NB4 (cell line): ENCODE measurements around the gene TMEM253.

Source experiments
- DNase-seq: peaks from one replicate; pipeline ENCODE4 v3.0.0; 2010; ENCODE audit warnings: low read depth
- H3K4me3 ChIP-seq: one replicate; pipeline ENCODE4 v1.5.1; 2011; ENCODE audit warnings: mild to moderate bottlenecking, low read depth, low read length, moderate library complexity
- MYC ChIP-seq: IDR thresholded peaks from 2 replicates; pipeline ENCODE4 v1.6.1; 2011; ENCODE audit warnings: low read depth, low read length
- POLR2A ChIP-seq: IDR thresholded peaks from 2 replicates; pipeline ENCODE4 v1.6.1; 2011; ENCODE audit warnings: mild to moderate bottlenecking; ENCODE audit not compliant: insufficient read length; ENCODE audit errors: extremely low read depth
- TF ChIP-seq, protein P1 (sequence below): IDR thresholded peaks from one replicate; pipeline ENCODE4 v1.5.1; 2012; ENCODE audit warnings: low read depth, low read length
- TF ChIP-seq, protein P2 (sequence below): IDR thresholded peaks from 2 replicates; pipeline ENCODE4 v1.6.1; 2011; ENCODE audit warnings: low read depth, low read length

The TMEM253 gene

DNA sequence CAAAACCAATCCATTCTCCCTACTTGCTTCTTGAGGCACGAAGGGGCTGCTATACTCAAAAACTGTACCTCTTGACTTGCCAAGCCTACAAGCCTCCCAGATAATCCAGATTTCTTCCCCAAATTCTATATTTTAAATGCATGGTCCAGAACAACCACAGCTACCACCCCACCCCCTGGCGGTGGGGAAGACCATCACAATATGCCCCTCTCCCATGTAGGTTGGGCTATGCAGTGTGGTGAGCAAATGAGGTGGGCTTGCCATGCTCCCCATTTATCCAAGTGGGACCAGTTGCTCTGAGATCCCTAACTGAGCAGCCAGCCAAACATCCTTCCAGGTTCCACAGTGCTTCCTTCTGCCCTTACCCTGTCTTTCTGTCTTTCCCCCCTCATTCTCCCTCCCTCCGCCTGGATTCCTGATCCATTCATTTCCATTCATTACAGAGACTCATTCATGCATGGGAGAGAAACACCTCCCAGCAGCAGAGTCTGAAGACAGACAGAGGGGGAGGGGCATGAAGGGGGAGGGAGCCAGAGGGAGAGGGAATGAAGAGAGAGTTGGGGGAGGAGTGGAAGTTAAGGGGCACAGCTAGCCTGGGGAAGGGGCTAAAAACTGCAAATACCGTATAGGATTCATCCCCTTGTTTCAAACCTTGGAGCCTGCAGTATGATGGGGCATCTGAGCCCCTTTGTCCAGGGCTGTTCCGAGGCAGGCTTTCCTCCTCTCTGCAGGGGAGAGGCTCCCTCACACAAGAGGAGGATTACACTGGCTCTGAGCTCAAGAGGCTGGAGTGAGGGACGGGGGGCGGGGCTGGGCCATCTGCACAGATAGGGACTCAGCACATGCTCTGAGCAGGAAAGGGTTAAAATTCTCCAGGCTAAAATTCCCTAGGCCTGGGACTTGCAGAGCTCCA, 6.8 kb upstream of the TMEM253 start:
- no peak overlapping the region for H3K4me3 ChIP-seq
- TF ChIP-seq POLR2A = no peak
- TF ChIP-seq, protein P1, sequence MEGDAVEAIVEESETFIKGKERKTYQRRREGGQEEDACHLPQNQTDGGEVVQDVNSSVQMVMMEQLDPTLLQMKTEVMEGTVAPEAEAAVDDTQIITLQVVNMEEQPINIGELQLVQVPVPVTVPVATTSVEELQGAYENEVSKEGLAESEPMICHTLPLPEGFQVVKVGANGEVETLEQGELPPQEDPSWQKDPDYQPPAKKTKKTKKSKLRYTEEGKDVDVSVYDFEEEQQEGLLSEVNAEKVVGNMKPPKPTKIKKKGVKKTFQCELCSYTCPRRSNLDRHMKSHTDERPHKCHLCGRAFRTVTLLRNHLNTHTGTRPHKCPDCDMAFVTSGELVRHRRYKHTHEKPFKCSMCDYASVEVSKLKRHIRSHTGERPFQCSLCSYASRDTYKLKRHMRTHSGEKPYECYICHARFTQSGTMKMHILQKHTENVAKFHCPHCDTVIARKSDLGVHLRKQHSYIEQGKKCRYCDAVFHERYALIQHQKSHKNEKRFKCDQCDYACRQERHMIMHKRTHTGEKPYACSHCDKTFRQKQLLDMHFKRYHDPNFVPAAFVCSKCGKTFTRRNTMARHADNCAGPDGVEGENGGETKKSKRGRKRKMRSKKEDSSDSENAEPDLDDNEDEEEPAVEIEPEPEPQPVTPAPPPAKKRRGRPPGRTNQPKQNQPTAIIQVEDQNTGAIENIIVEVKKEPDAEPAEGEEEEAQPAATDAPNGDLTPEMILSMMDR = no peak
- no peak for TF ChIP-seq MYC
- TF ChIP-seq, protein P2, sequence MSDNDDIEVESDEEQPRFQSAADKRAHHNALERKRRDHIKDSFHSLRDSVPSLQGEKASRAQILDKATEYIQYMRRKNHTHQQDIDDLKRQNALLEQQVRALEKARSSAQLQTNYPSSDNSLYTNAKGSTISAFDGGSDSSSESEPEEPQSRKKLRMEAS = no peak
- DNase-seq = no peak

DNA sequence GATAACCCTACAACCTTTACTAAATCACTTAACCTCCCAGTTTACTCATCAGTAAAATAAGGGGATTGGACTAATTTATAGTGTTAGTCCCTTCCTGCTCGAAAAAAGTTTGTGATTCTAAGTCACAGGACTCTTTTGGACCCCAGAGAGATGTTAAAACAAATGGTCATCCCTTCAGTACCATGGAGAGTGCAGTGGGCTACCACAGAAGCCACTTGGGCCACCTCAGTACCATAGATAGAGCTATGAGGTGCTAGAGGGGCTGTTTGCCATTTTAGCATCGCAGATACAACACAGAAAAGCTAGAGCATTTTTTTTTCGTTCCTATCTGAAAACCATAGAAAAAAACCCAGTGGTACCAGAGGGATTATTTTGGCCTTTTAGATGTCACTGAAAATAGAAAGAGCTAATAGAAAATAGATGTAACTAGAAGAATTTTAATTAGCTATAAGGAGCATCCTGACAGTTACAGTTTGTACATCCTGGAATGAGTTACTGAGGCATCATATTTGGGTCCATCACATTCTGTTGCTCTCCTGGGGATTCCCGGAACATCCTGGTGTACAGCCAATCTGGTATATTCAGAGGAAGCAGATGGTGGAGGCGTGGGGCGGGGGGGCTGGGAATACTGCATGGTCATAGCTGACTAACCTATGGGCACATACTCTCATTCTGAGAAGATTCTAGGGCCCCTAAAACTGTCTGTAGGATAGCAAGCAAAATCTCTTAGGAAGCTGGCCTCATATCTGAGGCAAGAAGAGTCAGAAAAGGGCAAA, 5.2 kb upstream of the TMEM253 start:
- H3K4me3 ChIP-seq = no peak overlapping the region
- TF ChIP-seq MYC = no peak
- no peak for TF ChIP-seq POLR2A
- TF ChIP-seq, protein P2 = no peak
- TF ChIP-seq, protein P1 = no peak
- DNase-seq = no peak

DNA sequence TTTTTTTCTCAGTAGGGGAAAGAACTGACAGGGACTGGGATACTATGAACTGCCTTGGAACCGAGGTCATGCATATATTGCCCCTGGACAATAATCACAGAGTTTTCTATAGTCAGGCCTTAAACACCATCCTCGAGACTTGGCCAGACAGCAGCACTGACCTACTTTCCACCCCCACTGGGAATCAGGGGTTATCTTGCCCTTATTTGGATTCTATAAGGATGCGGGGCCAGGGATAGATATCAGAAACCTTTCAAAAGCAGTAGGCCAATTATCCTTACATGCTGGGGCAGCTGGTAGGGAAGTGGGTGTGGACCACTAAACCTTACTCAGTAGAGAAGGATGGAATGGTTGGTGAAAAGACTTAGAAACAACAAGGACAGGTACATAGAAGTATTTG, 4.4 kb upstream of the TMEM253 start:
- no peak overlapping the region for H3K4me3 ChIP-seq
- TF ChIP-seq, protein P1 = no peak
- TF ChIP-seq, protein P2 = no peak
- no peak for TF ChIP-seq POLR2A
- no peak for DNase-seq

DNA sequence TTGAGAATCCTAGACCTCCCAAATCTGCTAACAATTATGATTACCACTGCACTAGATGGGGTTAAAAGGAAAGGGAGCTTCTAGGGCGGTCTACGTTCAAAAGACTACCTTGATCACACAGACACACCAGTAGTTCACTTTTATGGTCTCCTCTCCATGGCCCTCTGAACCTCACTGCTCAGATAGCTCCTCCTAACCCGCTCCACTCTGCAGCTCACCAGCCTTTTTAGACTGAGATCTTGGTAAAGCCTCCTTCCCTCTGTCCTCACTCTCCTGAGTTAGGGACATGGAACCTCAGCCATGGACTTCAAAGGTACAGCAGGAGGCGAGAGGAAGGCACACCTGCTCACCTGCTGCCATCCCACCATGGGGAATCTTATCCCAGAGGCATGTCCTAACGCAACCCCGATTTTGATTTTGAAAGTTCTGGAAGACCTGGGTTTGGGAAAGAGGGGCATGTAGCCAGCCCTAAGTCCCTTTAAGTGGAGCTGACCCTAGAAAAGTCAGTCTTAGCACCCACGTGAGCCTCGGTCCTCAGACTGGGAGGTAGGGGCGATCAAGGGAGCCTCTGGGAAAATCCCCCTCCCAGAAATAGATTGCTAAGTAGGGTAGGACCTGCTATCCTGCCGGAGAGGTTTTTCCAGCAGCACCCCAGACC, 3.8 kb upstream of the TMEM253 start:
- H3K4me3 ChIP-seq = no peak overlapping the region
- no peak for DNase-seq

DNA sequence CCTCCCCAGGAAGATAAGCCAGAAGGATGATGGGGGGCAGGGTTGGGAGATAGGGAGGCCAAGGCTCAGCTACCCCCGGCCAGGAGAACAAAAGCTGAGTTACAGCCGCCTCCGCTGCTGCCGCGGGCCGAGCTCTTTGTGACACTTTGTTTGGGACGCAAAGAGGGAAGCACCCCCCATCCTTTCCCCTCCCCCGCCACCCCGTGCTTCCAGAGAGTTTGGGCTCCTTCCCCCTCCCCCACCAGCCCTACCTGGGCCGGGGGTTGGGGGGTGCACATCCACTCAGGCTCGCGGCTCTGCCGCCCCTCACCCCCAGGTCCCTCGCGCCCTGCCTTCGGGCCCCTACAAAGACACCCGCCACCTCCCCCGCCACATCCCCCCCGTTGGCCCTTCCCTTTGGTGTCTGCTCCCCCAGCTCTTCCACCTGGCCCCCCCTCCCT, 3.2 kb upstream of the TMEM253 start:
- no peak overlapping the region for H3K4me3 ChIP-seq

More for the DNA sequence above, 3.8 kb upstream of the TMEM253 start:
- TF ChIP-seq MYC = no peak
- no peak for TF ChIP-seq POLR2A
- TF ChIP-seq, protein P2 = no peak
- TF ChIP-seq, protein P1 = no peak

More for the DNA sequence above, 3.2 kb upstream of the TMEM253 start:
- no peak for DNase-seq
- no peak for TF ChIP-seq POLR2A
- TF ChIP-seq, protein P2 = no peak
- TF ChIP-seq, protein P1 = no peak
- TF ChIP-seq MYC = no peak
